A204.1 (cell line): ENCODE results near the gene BABAM1.
"Not testable (repeated sequence)": the region's sequence is repeated elsewhere in the genome, so short reads cannot be mapped to it uniquely, and the experiment has no call there.

Source experiments
- FAIRE-seq: peaks from 2 replicates; lab custom pipeline; 2012; peaks lifted over from hg19 to GRCh38; lab: Jason Lieb, UNC

BABAM1 gene

GRCh38 chr19:17275441-17276175 lies 8.4 kb downstream of the BABAM1 start:
- FAIRE-seq, result no peak

DNA sequence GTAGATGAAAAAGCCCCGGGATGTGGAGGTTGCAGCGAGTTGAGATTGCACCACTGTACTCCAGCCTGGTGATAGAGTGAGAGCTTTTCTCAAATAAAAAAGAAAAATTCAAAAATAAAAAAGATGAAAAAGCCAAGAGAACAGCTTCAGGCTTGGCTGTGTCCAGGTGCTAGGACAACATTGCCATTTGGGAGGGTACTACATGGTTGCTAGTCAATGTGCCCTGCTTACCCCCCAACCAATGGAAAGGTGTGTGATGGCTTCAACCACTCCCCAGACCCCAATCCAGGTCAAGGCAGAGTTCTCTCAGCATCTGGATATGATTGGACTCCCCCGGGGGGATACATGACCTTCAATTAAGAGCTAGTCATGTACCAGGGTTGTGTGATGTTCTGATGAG lies 12.2 kb downstream of the BABAM1 start:
- FAIRE-seq, result no peak

GRCh38 chr19:17281391-17282304 lies 14.4 kb downstream of the BABAM1 start, which contains the start of gene ANKLE1:
ANKLE1 (plus strand) TSS chr19:17281901; CDS start chr19:17281921, 20 bp downstream.
- no peak for FAIRE-seq

DNA sequence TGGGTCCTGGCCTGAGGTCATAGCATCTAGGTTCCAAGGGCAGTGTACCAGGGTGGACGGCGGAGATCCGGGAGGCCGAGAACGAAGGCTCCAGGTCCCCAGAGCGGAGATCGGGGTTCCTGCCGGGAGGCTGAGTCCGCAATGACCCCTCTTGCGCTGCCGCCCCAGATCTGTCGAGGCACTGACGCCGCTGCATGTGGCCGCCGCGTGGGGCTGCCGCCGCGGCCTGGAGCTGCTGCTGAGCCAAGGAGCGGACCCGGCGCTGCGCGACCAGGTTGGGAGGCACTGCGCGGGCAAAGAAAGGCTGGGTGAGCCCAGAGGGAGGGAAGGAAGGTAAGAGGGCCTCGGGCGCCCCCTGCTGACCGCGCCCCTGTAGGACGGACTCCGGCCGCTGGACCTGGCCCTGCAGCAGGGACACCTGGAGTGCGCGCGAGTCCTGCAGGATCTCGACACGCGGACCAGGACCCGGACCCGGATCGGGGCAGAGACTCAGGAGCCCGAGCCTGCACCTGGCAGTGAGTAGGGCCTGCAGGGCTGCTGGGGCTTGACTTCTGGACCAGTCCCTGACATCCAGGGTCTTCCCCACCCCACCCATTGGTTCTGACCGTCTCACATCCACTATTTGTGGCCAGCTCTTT lies 15.4 kb downstream of the BABAM1 start:
- FAIRE-seq, result no peak

- no peak for FAIRE-seq
Measured at GRCh38 chr19:17283504-17283996, 16.3 kb downstream of the BABAM1 start.

DNA sequence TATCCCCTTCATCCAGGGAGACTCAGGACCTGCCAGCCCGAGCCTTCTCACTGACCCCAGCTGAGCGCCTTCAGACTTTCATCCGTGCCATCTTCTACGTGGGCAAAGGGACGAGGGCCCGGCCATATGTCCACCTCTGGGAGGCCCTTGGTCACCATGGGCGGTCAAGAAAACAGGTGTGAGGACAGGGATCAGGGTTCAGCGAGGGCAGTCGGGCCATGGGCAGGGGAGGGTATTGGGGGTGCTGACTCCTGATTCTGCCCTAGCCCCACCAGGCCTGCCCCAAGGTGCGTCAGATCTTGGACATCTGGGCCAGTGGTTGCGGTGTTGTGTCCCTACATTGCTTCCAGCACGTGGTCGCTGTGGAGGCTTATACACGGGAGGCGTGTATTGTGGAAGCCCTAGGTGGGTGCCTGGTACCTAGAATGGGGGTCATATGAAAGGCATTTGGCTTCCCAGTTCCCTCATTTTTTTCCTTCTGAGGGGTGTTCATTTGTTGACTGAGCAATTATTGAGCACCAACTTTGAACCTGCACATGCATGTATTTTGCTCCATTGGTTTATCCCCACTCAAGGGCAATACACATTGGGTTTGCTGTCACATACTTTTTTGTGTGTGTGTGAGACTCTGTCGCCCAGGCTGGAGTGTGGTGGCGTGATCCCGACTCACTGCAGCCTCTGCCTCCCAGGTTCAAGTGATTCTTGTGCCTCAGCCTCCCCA lies 18.3 kb downstream of the BABAM1 start:
- FAIRE-seq, result no peak

DNA sequence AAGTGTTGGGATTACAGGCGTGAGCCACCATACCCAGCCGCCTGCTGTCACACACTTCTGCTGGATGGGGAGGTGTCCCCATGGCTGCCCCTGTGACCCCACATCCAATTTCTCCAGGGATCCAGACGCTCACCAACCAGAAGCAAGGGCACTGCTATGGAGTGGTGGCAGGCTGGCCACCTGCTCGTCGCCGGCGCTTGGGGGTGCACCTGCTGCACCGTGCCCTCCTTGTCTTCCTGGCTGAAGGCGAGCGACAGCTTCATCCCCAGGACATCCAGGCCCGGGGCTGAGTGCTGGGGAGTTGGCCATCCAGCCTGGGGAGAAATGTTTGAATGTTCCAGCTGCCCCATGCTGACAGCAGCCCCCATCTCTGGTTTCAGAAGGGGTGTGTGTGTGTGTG lies 19.0 kb downstream of the BABAM1 start:
- no peak for FAIRE-seq

- FAIRE-seq, result no peak
Measured at GRCh38 chr19:17286752-17287151, 19.5 kb downstream of the BABAM1 start.

GRCh38 chr19:17289489-17289888 lies 22.2 kb downstream of the BABAM1 start:
- FAIRE-seq, result no peak

- FAIRE-seq, result peak; percentile 95
Measured at GRCh38 chr19:17292301-17293074, 25.2 kb downstream of the BABAM1 start.

DNA sequence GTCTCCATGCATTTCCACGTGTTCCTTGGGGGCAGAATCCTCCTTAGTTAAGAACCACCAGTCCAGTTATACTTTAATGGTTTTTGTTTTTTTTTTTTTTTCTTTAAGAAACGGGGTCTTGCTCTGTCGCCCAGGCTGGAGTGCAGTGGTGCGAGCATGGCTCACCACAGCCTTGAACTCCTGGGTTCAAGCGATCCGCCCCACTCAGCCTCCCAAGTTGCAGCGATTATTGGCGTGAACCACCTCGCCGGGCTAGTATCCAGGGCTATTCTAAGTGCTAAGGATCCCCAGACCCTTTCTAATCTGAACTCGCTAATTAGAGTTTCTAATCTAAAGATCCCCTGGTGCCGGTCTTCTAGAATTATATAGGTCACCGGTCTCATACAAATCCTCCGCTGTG lies 26.4 kb downstream of the BABAM1 start:
- FAIRE-seq, result no peak

DNA sequence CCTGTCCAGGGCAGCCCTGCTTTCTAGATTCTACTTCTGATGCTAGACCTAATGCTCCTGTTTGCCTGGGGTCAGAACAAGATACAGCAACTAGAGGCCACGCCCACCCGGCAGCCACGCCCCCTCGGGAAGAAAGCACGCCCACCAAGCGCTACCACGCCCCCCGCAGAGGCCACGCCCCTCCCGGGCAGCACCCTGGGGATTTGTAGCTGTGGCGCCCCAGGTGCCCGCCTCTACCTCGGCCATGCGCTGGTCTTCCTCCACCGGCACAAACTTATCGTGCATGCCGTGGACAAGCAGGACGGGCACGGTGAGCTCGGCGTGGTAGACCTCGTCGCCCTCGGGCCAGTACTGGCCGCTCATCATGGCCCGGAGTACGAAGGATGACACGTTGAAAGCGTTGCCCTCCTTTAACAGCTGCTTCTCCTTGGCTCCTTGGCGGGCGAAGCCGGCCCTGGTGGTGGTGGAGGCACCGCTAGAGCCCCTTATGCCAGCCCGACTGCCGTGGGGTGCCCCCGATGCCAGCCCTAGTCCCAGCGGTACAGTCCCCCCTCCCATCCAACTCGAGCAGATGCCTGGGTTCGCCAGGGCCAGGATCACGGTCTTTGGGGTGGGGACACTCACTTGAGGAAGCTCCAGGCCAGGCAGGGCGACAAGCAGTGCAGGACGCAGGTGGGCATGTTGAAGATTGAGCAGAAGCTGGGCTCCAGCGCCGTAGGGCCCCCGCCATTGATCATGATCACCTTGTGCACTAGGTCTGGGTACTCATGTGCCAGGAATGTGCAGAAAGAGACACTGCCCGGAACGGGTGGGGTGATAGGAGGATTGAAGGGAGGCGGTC lies 27.0 kb downstream of the BABAM1 start:
- no peak for FAIRE-seq

- not testable (repeated sequence) for FAIRE-seq
Measured at GRCh38 chr19:17295551-17295950, 28.3 kb downstream of the BABAM1 start.

DNA sequence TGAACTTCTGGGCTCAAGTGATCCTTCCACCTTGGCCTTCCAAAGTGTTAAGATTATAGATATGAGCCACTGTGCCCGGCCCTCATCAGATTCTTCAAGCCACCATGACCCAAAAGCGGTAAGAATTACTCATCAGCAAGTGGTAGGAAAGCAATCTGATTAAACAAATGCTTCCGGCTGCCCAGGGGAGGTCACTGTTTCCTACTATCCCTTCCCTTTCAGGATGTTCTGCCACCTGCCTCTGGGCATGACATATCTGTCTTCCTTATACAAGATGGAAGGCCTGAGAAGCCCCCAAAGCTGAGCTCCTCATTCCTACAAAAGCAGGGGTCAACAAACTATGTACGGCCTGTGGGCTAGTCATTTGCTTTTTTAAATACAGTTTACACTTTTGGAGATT lies 29.0 kb downstream of the BABAM1 start:
- no peak for FAIRE-seq

GRCh38 chr19:17296976-17297375 lies 29.7 kb downstream of the BABAM1 start:
- FAIRE-seq, result no peak

GRCh38 chr19:17300992-17301619 lies 33.9 kb downstream of the BABAM1 start:
- no peak for FAIRE-seq

DNA sequence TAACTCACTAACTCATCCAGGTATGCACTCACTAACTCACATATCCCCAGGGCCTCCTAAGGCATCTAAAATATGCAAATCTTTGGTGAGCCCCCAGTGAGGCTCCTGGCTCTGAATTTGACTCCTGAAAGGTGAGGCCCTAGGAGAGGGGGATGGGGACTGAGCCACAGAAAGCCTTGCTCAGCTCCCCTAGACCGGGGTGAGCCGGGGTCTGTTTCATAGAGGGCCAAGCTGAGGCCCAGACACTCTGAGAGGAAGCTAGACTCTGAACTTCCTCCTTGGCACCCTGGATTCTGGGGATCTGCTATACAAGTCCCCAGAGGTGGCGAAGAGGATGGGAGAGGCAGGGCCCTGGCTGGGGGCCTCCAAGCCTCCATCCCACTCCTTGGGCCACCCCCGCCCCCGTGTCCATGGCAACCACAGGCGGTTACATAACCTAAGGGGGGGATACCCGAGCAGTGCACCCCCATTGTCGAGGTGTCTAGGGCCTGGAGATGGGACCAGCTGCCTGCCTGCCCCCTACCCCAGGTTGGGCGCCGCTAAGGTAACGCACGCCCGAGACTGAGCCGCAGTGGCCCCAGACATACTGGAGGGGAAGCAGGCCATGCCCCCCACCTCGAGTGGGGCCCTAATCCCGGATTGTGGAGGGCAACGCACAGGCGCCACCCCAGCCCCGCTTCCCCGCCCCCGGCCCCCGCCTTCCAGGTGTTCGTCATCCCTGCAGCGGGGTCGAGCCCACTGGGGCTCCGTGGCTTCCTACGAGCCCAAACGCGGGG lies 35.3 kb downstream of the BABAM1 start:
- FAIRE-seq, result no peak

- no peak for FAIRE-seq
Measured at GRCh38 chr19:17303167-17303939, 36.1 kb downstream of the BABAM1 start, which contains the start of gene ABHD8. ABHD8 (minus strand) TSS chr19:17303425; CDS start chr19:17301616, 1,809 bp downstream.
